Measurements from ENCODE around the gene CUL4B.

CUL4B gene

DNA sequence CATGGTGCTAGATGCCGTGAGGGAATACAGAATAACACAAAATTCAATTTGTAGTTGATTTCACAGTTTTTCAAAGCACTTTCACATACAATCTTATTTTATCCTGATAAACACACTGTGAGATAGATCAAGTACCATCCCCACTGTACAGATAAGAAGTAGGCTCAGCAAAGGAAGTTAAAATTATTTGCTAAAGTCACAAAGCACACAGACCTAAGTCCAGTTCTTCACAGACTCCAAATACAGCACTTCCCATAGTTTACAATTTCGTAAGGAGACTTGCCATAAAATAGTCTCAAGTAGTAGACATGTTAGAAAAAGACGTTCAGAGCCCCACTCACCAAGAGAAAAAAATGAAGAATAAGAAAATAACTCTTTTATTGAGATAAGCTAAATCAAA, 7.8 kb upstream of the CUL4B start:
- H3K4me3 ChIP-seq (replicated peaks; ENCODE audit: insufficient read depth, low read length): no peak overlapping the region
- H3K27me3 ChIP-seq (ENCODE audit: insufficient read depth, poor library complexity, severe bottlenecking): no peaks in the 10 kb centered on the region
- no peak overlapping the region for H3K27ac ChIP-seq (replicated peaks)
- DNase-seq (ENCODE audit: low read depth in 1 of 2, low spot score in 1 of 2): no peak
- no peak for TF ChIP-seq POLR2AphosphoS5 (IDR thresholded peaks at IDR 0.05; ENCODE audit: low read depth)
- TF ChIP-seq GABPA (IDR thresholded peaks at IDR 0.05; ENCODE audit: low read depth): no peak
- no peak for TF ChIP-seq SPI1 (IDR thresholded peaks at IDR 0.05; ENCODE audit: borderline replicate concordance, low read depth)
- TF ChIP-seq, protein P1, sequence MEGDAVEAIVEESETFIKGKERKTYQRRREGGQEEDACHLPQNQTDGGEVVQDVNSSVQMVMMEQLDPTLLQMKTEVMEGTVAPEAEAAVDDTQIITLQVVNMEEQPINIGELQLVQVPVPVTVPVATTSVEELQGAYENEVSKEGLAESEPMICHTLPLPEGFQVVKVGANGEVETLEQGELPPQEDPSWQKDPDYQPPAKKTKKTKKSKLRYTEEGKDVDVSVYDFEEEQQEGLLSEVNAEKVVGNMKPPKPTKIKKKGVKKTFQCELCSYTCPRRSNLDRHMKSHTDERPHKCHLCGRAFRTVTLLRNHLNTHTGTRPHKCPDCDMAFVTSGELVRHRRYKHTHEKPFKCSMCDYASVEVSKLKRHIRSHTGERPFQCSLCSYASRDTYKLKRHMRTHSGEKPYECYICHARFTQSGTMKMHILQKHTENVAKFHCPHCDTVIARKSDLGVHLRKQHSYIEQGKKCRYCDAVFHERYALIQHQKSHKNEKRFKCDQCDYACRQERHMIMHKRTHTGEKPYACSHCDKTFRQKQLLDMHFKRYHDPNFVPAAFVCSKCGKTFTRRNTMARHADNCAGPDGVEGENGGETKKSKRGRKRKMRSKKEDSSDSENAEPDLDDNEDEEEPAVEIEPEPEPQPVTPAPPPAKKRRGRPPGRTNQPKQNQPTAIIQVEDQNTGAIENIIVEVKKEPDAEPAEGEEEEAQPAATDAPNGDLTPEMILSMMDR (IDR thresholded peaks at IDR 0.05; ENCODE audit: insufficient read depth, low read length): no peak
- TF ChIP-seq, protein P2, sequence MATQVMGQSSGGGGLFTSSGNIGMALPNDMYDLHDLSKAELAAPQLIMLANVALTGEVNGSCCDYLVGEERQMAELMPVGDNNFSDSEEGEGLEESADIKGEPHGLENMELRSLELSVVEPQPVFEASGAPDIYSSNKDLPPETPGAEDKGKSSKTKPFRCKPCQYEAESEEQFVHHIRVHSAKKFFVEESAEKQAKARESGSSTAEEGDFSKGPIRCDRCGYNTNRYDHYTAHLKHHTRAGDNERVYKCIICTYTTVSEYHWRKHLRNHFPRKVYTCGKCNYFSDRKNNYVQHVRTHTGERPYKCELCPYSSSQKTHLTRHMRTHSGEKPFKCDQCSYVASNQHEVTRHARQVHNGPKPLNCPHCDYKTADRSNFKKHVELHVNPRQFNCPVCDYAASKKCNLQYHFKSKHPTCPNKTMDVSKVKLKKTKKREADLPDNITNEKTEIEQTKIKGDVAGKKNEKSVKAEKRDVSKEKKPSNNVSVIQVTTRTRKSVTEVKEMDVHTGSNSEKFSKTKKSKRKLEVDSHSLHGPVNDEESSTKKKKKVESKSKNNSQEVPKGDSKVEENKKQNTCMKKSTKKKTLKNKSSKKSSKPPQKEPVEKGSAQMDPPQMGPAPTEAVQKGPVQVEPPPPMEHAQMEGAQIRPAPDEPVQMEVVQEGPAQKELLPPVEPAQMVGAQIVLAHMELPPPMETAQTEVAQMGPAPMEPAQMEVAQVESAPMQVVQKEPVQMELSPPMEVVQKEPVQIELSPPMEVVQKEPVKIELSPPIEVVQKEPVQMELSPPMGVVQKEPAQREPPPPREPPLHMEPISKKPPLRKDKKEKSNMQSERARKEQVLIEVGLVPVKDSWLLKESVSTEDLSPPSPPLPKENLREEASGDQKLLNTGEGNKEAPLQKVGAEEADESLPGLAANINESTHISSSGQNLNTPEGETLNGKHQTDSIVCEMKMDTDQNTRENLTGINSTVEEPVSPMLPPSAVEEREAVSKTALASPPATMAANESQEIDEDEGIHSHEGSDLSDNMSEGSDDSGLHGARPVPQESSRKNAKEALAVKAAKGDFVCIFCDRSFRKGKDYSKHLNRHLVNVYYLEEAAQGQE (IDR thresholded peaks at IDR 0.05; ENCODE audit: insufficient replicate concordance, low read depth): no peak

DNA sequence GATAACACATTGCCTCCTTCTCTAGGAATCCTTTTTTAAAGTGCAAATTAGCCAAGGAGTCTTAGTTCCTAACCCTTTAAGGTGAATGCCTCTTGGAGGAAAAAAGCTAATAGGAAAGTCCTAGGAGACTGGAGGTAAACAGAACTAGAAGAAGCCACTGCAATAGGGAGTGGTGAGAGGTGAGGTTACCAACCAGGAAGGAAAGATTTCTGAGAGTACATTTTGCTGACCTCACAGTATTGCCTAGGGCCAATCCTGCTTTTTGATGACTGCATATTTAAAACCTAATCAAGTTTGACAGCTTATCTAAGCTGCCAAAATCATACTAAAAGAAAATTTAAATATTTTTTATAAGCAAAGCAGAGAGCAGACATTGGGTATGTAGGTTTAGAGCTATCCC, 7.3 kb upstream of the CUL4B start:
- DNase-seq (ENCODE audit: low read depth in 1 of 2, low spot score in 1 of 2): no peak
- Histone ChIP-seq H3K27ac (replicated peaks) (no peak overlapping the region), H3K4me3 (replicated peaks; ENCODE audit: insufficient read depth, low read length) (no peak overlapping the region), H3K27me3 (ENCODE audit: insufficient read depth, poor library complexity, severe bottlenecking) (no peaks in the 10 kb centered on the region)
- TF ChIP-seq, protein P2 (IDR thresholded peaks at IDR 0.05; ENCODE audit: insufficient replicate concordance, low read depth): no peak

DNA sequence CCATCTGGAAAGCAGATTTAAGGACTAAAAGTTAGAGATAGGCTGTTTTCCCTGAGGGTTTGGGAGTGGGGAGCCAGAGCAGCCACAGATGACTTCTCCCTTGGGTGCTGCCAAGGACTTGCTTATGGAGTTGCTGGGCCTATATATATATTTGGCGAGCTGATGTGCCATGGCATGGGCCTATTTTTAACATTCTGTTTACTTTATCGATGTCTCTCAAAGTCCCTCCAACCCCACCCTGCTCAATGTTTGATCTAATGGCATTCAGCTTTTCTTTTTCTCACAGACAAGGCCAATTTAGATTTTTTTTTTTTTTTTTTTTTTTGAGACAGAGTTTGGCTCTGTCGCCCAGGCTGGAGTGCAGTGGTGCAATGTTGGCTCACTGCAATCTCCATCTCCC, 6.1 kb upstream of the CUL4B start:
- no peaks in the 10 kb centered on the region for H3K27me3 ChIP-seq (ENCODE audit: insufficient read depth, poor library complexity, severe bottlenecking)
- no peak for TF ChIP-seq GABPA (IDR thresholded peaks at IDR 0.05; ENCODE audit: low read depth)
- no peak for TF ChIP-seq SPI1 (IDR thresholded peaks at IDR 0.05; ENCODE audit: borderline replicate concordance, low read depth)
- TF ChIP-seq POLR2AphosphoS5 (IDR thresholded peaks at IDR 0.05; ENCODE audit: low read depth): no peak
- TF ChIP-seq, protein P2 (IDR thresholded peaks at IDR 0.05; ENCODE audit: insufficient replicate concordance, low read depth): no peak
- TF ChIP-seq, protein P1 (IDR thresholded peaks at IDR 0.05; ENCODE audit: insufficient read depth, low read length): no peak
- no peak overlapping the region for H3K27ac ChIP-seq (replicated peaks)
- H3K4me3 ChIP-seq (replicated peaks; ENCODE audit: insufficient read depth, low read length): no peak overlapping the region
- no peak for DNase-seq (ENCODE audit: low read depth in 1 of 2, low spot score in 1 of 2)

DNA sequence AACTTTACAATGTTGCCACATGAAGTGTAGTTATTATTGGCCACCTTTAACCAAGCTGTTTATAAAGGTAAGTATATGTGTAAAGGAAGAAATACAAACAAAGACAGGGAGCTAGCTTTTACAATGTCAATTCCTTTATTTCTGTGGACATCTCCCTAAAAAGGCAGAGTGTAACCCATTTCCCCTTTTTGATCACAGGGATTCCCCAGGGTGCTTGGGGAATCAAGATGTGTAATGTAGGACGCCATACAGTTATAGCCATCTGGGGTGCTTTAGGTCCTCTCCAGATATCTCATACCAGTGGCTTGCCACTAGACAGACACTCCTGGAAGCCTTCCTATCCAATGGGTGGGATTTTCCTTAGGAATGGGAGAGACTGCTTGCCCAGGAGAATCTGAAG, 4.2 kb upstream of the CUL4B start:
- peak; percentile 78 for TF ChIP-seq SPI1 (IDR thresholded peaks at IDR 0.05; ENCODE audit: borderline replicate concordance, low read depth)
- TF ChIP-seq, protein P1 (IDR thresholded peaks at IDR 0.05; ENCODE audit: insufficient read depth, low read length): no peak
- no peak overlapping the region for H3K4me3 ChIP-seq (replicated peaks; ENCODE audit: insufficient read depth, low read length)
- H3K27me3 ChIP-seq (ENCODE audit: insufficient read depth, poor library complexity, severe bottlenecking): no peaks in the 10 kb centered on the region
- DNase-seq (ENCODE audit: low read depth in 1 of 2, low spot score in 1 of 2): no peak
- H3K27ac ChIP-seq (replicated peaks): no peak overlapping the region
